ENCODE results near the gene IDI2.
"Not testable (repeated sequence)": the region's sequence is repeated elsewhere in the genome, so short reads cannot be mapped to it uniquely, and the experiment has no call there.

IDI2 gene

DNA sequence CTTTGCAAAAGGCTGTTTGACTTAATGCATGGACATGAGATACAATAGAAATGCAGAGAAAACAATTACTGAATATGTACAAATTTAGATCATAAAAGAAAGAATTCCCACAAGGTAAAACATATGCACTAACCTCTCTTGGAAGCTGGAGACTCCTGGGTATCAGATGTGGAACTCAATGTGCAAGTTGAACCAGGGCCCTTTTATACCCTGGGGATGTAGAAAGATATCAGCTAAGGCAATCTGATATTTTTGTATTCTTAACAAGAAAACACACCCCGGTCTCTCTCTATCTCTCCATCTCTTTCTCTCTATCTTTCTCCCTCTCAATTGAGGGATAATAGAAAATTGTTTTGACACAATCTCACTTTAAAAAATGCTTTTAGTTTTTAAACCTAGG lies at the start of gene IDI2:
Gene IDI2 (minus strand): TSS at position 177 of the 400 bp plus-strand sequence. CDS start 1,136 bp downstream, outside the sequence.
- DNase-seq (ENCODE audit: low read depth in 2 of 2): no peak

DNA sequence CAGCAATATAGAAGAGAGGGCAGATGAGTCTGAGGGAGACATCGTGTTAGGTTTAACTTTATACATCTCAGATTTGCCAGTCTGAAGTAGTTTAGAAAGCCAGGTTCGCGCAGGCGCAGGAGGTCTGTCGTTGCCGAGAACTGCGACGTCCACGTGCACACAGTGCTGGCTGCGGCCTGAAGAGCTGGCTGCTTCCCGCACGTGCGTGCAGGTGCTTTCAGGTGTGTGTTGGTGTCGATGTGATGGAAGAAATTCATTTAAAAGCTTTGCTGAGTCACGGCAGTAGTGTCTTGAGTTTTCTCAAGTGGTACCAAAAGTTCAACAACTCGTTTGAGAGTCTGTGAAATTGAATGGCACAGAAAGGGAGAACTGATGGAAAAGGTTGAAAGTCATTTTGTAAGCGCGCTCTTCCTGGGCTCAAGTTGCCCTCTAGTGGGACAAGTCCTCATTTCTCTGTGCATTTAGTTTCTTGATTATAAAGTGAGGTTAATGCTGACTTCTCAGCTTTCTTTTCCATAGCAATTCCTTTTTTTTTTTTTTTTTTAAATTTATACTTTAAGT lies 49.2 kb upstream of the IDI2 start:
- DNase-seq (ENCODE audit: low read depth in 2 of 2): no peak

DNA sequence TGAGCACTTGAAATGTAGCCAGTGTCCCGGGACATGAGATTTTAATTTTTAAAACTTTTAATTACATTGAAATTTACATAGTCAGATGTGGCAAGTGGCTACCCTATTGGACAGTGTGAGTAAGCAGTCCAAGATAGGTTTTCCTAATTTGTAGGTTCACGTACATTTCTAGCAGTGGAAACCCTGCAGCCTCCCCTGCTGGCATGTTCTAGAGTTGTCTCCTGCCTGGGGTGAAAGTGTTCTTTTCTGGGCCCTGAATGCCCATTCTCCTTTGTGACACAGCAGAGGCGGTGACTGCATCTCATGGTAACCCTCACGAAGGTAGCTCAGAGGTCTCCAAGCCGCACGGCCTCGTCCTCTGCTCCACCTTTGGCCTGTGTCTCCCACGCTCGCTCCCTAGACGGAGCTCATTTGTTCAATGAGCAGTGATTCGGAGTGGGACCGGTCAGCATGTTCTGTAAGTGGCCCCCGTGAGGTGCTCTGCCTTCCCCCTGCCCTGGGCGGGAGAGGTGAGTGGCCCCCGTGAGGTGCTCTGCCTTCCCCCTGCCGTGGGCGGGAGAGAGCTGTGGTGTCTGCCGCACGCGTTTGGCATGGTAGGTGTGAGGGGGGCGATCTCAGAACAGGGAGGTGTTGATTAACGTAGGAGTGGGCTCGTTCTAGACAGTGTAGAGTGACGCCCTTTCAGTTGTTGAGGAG lies 48.5 kb upstream of the IDI2 start:
- DNase-seq (ENCODE audit: low read depth in 2 of 2): no peak

DNA sequence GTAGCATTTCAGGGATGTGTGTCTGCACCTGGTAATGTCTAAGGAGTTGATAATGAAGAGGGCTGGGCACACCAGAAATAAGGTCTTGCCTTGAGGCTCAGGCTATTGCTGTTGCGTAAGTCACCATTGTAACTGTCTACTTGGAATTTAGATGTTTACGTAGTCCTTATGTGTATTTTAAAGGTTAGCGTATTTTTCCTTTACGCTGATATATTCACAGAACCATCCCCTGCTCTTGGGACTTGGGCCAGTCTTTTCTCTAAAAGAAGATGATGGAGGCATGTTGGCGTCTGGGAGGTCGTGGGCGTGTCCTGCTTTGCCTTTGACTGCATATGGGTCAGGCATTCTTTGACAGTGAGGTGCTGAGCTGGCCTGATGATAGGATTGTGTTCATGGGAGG lies 45.3 kb upstream of the IDI2 start:
- DNase-seq (ENCODE audit: low read depth in 2 of 2): no peak

DNA sequence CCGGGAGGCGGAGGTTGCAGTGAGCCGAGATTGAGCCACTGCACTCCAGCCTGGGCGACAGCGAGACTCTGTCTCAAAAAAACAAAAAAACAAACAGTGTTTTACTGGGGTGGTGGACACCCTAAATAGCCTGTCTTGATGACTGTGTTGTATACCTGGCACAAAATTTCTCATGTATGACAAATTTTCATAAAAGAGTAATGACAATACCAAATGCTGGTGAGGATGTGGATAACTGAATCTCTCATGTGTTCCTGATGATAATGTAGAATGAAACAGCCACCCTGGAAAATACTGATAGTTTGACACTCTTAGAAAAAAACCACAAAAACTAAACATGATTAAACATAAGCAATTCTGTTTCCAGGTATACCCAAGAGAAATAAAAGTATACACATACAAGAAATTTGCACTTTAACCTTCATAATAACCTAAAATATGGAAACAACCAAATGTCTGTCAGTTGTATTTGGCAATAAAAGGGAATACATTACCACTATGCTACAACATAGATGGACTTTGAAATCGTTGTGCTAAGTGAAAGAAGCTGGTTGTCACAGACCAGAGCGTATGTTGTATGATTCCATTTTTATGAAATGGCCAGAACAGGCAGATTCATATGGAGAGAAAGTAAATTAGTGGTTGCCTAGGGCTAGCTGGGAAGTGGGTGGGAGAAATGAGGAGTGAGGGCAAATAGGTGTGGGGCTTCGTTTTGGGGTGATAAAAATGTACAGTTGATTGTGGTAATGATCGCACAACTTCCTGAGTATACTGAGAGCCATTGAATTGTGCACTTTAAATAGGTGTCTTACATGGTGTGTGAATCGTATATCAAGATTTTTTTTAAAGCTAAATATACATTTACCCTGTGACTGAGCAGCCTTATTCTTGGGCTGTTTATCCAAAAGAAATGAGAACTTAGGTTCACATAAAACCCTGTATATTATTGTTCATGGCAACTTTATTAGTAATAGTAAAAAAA lies 43.0 kb upstream of the IDI2 start:
- DNase-seq (ENCODE audit: low read depth in 2 of 2): no peak

DNA sequence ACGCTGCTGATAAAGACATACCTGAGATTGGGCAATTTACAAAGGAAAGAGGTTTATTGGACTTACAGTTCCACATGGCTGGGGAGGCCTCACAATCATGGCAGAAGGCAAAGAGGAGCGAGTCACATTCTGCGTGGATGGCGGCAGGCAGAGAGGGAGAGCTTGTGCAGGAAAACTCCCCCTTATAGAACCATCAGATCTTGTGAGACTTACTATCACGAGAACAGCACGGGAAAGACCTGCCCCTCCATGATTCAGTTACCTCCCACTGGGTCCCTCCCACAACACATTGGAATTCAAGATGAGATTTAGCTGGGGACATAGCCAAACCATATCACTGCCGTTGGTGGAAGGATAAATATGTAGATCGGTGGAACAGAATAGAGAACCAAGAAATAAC lies 41.1 kb upstream of the IDI2 start:
- DNase-seq (ENCODE audit: low read depth in 2 of 2): not testable (repeated sequence)

DNA sequence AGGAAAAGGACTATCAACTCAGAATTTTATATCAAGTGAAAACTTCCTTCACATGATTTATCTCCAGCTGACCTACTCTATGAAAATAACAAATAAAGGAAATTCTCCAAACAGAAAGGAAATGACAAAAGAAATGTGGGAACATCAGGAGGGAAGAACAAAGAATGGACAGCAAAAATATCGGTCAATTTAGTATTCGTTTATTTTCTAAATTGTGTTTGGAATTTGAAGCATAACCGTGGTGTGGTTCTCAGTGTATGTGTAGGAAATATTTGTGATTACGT lies 39.2 kb upstream of the IDI2 start:
- no peak for DNase-seq (ENCODE audit: low read depth in 2 of 2)

DNA sequence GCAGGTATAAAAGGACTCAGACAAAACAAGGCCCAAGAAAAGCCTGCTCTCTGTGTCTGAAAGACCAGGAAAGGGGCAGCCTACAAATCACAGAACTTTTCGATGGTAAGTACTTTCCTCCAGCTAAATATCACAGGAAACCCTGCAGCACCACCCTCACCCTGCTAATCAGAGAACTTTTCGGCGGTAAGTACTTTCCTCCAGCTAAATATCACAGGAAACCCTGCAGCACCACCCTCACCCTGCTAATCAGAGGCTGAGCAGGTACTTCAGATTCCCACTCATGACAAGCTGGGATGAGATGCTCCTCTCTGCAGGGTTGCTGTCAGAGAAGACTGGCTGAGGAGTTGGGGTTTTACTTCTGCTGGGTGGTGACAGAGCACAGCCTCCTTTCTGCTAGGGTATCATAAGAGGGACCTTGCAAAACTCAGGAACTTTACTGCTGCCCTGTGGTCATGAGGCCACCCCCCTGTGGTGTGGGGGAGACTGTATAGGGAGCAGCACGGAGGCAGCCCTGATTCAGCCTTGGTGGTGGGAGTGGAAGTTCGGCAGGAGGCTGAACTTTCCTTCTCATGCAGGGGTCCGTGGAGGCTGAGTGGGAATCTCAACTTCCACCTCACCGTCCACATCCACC lies 37.7 kb upstream of the IDI2 start:
- DNase-seq (ENCODE audit: low read depth in 2 of 2): no peak

DNA sequence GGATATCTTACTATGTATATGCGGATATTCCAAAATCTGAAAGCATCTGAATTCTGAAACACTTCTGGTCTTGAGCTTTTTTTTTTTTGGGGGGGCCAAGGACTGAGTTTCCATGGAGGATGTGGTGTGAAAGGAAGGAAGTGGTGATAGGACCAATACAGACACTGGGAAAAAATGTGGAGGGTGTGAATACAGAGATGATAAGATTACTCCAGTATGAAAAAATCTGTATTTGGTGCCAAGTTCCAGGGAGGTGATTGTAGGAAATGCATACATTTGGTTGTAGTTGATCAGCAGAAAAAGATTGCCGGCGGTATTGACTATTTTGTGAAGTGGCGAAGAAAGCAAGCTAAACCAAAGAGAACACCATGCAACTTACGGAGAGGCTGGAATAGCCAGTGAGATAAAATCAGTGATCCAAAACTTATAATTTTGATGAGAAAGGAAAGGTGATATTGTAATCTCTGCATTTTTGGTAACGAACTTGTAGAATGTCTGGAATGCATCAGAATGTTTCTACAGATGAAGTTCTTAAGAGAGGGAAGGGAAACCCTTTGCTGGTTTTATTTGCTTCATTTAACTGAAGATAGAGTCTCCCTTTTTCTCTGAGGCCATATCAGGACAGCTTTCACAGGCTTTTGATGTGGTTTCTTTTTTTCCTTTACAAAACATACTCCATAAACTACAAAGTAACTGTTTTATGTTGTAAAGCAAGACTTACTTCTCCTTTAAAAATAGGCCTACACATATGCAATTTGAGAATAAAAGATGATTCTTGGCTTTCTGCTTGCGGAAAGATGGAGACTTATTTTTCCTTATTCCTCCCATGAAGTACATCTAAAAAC lies 36.5 kb upstream of the IDI2 start:
- DNase-seq (ENCODE audit: low read depth in 2 of 2): no peak

DNA sequence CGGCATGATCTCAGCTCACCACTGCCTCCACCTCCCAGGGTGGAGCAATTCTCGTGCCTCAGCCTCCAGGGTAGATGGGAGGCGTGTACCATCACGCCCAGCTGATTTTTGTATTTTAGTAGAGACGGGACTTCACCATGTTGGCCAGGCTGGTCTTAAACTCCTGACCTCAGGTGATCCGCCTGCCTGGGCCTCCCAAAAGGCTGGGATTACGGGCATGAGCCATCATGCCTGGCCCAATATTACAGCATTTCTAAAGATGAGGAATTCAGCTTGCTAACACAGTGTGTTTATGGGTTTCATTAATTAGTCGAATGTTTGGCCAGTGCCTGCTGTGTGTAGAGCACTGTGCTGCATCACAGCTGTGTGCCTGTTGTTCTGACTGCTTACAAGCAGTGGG lies 34.2 kb upstream of the IDI2 start:
- DNase-seq (ENCODE audit: low read depth in 2 of 2): no peak

DNA sequence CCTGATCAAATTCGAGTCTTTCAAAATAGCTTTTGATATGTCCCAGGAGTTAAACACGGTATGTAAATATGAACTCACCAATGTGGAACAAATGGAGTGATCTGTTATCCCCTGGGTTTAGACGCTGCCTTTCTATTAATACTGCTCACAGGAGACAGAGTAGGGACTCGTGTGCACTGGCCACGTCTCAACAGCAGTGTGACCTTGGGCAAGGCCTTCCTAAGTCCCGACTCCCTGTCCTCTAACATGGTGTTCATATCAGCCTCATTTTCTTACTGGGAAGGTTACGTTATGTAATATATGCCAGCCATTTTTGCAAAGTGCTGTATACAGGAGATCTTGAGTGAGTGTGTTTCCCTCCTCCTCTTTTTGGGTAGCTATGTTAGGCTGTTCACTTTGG lies 32.4 kb upstream of the IDI2 start:
- DNase-seq (ENCODE audit: low read depth in 2 of 2): no peak

DNA sequence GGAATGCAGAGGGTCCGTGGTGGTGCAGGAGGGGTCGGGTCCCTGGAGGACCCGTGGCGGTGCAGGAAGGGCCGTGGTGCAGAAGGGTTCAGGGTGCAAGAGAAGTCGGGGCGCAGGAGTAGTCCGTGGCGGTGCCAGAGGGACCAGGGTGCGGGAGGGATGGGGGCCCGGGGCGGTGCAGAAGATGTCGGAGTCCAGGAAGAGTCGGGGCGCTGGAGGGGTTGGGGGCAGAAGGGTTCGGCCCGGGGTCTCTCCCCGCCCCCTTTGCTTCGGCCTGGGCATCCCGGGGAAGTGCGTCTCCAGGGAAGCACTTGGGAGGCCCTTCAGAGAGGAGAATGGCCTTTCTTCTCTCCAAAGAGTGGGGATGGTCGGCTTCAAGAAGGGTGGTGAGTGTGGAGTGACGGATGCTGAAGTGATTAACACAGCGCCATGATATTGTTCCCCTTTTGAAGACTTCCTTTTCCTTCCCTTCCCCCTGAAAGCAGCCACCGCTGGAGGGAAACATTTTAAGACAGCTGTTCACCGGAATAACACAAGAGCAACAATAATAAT lies 31.5 kb upstream of the IDI2 start:
- DNase-seq (ENCODE audit: low read depth in 2 of 2): no peak

DNA sequence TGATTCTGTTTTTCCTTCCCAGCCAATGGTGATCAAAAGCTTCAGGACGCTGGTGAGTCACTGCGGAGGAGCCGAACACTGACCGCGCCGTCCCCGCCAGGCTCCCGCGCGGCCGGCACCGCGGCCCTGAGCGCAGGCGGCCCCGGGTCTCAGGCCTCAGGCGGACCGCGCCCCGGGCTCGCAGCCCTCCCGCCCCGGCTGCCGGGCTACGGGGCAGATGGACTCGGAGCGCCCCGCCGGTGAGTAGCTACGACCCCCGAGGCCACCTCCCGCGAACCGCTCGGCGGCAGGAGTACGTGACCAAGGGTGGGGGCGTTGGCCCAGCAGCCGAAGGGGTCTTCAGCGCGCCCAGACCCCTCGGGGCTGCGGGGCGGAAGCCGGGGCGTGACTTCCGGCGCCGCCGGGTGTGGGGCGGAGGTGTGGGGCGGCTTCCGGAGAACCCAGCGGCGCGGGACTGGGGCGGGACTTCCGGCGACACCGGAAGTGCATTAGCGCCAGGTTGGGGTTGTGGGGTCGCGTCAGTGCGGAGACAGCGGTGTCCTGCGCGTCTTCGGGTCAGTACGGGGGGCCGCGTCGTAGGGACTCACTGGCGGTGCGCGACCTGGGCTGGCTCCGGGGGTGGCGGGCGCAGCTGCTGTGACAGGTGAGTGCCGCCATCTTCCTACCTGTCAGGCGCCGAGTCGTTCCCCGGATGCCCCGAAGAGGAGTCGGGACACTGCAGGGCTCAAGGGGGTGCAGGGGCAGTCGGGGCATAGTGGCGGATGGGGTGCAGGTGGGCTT lies 30.9 kb upstream of the IDI2 start, which contains the start of gene WDR37:
Gene WDR37 (plus strand): TSS at position 60 of the 780 bp plus-strand sequence. CDS start 15,771 bp downstream, outside the sequence.
- peak; percentile 78 to 80 for DNase-seq (ENCODE audit: low read depth in 2 of 2)

DNA sequence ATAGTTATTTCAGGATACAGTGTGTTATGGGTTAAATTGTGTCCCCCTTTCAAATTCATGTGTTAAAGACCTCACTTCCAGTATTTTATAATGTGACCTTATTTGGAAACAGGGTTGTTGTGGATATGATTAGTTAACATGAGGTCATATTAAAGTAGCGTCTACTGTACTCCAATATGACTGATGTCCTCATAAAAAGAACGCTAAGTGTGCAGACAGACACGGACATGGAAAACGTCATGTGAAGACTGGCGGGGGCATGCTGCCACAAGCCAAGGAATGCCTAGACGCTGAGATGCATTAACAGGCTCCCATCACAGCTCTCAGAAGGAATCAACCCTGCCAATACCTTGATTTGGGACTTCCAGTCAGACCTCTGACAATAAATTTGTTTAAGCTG lies 29.0 kb upstream of the IDI2 start:
- DNase-seq (ENCODE audit: low read depth in 2 of 2): no peak

DNA sequence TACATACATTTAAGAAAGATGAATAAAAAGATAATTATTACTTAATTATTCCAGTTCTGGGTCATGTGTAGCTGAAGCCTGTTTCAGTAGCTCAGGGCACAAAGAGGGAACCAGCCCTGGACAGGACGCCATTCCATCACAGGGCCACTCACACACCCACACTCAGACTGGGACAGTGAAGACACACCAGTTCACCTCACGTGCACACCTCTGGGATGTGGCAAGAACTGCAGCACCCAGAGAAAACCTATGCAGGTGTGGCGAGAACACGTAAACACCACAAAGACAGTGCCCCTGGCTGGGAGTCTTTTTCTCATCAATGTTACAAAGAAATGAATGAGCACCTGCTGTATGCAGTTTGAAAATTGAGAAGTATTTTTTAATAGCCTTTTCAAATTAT lies 24.9 kb upstream of the IDI2 start:
- no peak for DNase-seq (ENCODE audit: low read depth in 2 of 2)

DNA sequence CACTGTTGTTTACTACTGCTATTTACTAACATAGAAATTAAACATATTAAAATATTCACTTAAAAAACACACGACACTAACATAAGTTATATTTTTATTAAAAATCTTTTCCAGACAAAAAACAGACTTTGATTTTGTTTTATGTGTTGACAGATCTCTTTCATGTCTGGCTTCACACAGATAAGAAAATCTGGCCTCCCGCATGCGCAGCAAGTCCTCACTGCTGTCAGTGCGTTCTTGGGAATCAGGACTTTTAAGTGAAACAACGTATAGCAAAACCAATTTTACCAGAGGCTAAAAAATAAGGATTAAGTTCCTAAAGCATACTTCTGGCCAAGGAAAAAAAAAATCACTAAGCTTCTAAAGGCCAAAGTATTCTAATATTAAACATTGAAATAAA lies 24.5 kb upstream of the IDI2 start:
- no peak for DNase-seq (ENCODE audit: low read depth in 2 of 2)

DNA sequence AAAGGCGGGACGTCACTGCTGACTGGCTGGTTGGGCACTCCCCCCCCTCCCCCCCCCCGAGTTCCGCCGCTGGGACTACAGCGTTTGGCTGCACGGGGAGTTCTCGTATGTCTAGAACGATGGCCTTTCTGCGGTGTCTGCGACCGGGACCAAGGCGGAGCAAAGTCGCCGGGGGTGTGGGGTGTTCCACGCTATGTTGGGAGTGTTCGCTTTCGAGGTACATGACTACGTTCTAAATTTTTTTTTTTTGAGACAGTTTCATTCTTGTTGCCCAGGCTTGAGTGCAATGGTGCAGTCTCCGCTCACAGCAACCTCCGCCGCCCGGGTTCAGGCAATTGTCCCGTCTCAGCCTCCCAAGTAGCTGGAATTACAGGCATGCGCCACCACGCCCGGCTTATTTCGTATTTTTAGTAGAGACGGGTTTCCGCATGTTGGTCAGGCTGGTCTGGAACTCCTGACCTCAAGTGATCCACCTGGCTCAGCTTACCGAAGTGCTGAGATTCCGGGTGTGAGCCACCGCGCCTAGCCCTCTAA lies 23.8 kb upstream of the IDI2 start:
- DNase-seq (ENCODE audit: low read depth in 2 of 2): no peak

DNA sequence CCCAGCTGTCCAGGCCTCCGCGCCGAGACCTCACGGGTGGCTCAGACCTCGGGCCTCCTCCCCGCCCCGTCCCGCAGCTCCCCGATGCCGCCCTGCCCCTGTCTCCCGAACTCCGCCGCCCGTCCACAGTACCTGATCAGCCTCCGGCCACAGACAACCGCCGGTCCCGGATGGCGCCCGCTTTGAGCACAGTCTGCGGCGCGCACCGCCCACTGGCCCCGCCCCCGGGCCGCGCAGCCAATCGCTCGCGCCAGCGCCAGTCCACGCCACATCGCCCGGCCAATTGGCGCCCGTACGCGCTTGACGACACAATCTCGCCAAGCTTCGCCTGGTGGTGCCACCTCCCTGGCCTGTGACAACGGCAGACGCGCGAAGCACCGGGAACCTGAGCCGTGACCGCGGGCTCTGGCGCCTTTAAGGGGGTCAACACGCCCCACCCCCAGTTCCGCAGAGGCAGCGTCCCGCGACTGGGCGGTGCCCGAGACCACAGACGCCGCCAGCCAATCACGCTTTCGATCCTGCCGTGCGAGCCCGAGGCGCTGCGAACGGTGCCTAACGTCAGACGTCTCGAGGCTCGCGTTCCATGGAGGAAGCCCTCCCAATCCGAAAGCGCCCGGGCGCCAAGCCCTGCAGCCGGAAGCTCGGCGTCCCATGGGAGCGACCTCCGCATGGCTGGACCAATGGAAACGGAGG lies 23.2 kb upstream of the IDI2 start, which contains the start of gene IDI1:
Gene IDI1 (minus strand): TSS at position 388 of the 693 bp plus-strand sequence. CDS start 116 bp downstream, at position 272.
- DNase-seq (ENCODE audit: low read depth in 2 of 2): peak; percentile 90 to 93

DNA sequence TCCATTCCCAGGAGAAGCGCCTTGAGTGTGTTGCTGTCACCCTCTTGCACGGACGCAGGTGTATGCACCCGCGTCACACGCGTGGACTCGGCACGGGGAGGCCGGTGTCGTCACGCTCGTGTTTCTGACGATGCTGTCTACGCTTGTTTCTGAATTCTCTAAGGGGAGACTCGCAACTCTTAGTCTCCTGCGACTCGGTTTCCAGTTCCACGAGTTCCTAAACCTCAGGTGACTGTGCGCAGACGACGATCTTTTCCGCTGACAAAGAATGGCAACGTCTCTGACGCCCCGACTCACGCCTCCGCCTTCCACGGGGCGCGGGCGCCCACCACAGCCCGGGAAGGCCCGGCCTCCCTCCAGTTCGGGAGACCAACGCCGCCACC lies 22.7 kb upstream of the IDI2 start:
- no peak for DNase-seq (ENCODE audit: low read depth in 2 of 2)

Data from stimulated activated CD8-positive, alpha-beta memory T cell treated with anti-CD3 and anti-CD28 coated beads, Interleukin-7, amount 100 ng/mL, for 1 hour (primary cell).